Left lung (tissue), 10 donors: ENCODE measurements around the gene TIFAB. TPM values are rescaled to one million over a fixed set of nuclear protein-coding genes. Genes with fewer than 3 reads are reported as not detected.

ENCODE experiments used
- ATAC-seq: fragments of 200-7000 bp; cut with Tn5 transposase; one replicate; pipeline ENCODE4 v1.9.1; 2020; ENCODE audit warnings: moderate library complexity
- DNase-seq, 4 donors: peaks; one replicate each; pipeline ENCODE4 v3.0.0-alpha.2; 2013 to 2020
- H3K27ac ChIP-seq, 2 donors: fragments of 200-600 bp; sonication (generic) in 1 of 2; one replicate each; pipeline versions ENCODE4 v1.5.0 to v1.8.0; 2020 to 2021
- H3K27me3 ChIP-seq, 2 donors: fragments of 200-600 bp; sonication (generic) in 1 of 2; one replicate each; pipeline versions ENCODE4 v1.5.0 to v1.8.0; 2020 to 2021
- H3K36me3 ChIP-seq, 2 donors: fragments of 200-600 bp; sonication (generic) in 1 of 2; one replicate each; pipeline versions ENCODE4 v1.5.0 to v1.8.0; 2020 to 2021
- H3K4me1 ChIP-seq, 2 donors: fragments of 200-600 bp; one replicate each; pipeline ENCODE4 v1.8.0; 2021
- H3K4me3 ChIP-seq, 2 donors: fragments of 200-600 bp; sonication (generic) in 1 of 2; one replicate each; pipeline versions ENCODE4 v1.5.0 to v1.8.0; 2020 to 2021; ENCODE audit warnings: mild to moderate bottlenecking in 1 of 2
- H3K9me3 ChIP-seq, 2 donors: fragments of 200-600 bp; sonication (generic) in 1 of 2; one replicate each; pipeline versions ENCODE4 v1.5.0 to v1.8.0; 2020 to 2021
- CTCF ChIP-seq, 2 donors: fragments of 200-600 bp; sonication (generic) in 1 of 2; IDR thresholded peaks; one replicate each; pipeline versions ENCODE4 v1.5.0 to v1.8.0; 2021; ENCODE audit warnings: antibody characterized with exemption in 2 of 2
- intact Hi-C, 2 donors: fragments of 100-400 bp; cut with DNase I; formaldehyde crosslinking; loops; one replicate each; pipeline versions ENCODE4 v1.11.2 to v1.14.2; 2022
- polyA plus RNA-seq, 6 donors: library from polyadenylated mRNA; unstranded; fragments of 120-200 nt; gene quantifications; one replicate each; pipeline ENCODE4 v1.2.1, GENCODE V29; 2013; ENCODE audit not compliant: insufficient read length in 6 of 6
- total RNA-seq, 2 donors: library from RNA; stranded (reverse); fragmentation: NEBNext Ultra II Directional; extraction: Animal tissue kit (Norgen Biotek cat#: 25700); gene quantifications; one replicate each; pipeline ENCODE4 v1.2.1, GENCODE V29; 2021
- donor health status: DM: no; HTN: yes; CAD: no.
- donor health status: DM: no; HTN: no; CAD: no.

Gene TIFAB
- total and polyA plus RNA-seq, 8 donors = 0.03 to 0.47 (median 0.36) TPM

GRCh38 chr5:135487037-135487395 is 34.9 kb upstream of the TIFAB start:
- ATAC-seq = no peak
- Histone ChIP-seq H3K4me3 (no peak overlapping the region), H3K9me3 (no peaks in the 10 kb centered on the region), H3K36me3 (no peaks in the 10 kb centered on the region), H3K4me1 (peaks cover 18 to 28% of the 10 kb centered on the region in 2 donors), H3K27me3 (peaks cover 56 to 86% of the 10 kb centered on the region in 2 donors), H3K27ac (no peak overlapping the region)
- DNase-seq = no peak
- no peak for TF ChIP-seq CTCF (IDR thresholded peaks at IDR 0.05)
- intact Hi-C loops = no loop called here

GRCh38 chr5:135486131-135487036 is 34.2 kb upstream of the TIFAB start:
- ATAC-seq (no peak), DNase-seq (no peak)
- H3K27me3 ChIP-seq = peaks cover 51 to 81% of the 10 kb centered on the region in 2 donors
- intact Hi-C loops = no loop called here
- no peak for TF ChIP-seq CTCF (IDR thresholded peaks at IDR 0.05)
- no peak overlapping the region for H3K4me3 ChIP-seq
- H3K9me3 ChIP-seq = no peaks in the 10 kb centered on the region
- H3K4me1 ChIP-seq = peaks cover 18 to 25% of the 10 kb centered on the region in 2 donors
- H3K27ac ChIP-seq = no peak overlapping the region
- H3K36me3 ChIP-seq = no peaks in the 10 kb centered on the region

GRCh38 chr5:135484674-135485086 is 32.5 kb upstream of the TIFAB start:
- peaks cover 35 to 81% of the 10 kb centered on the region in 2 donors for H3K27me3 ChIP-seq
- no peaks in the 10 kb centered on the region for H3K9me3 ChIP-seq
- peaks cover 11 to 12% of the 10 kb centered on the region in 2 donors for H3K4me1 ChIP-seq
- H3K27ac ChIP-seq = no peak overlapping the region
- ATAC-seq (peak; percentile 75), DNase-seq (peak in 1 of 4 donors; percentile 49)
- intact Hi-C loops = no loop called here
- H3K4me3 ChIP-seq = no peak overlapping the region
- no peaks in the 10 kb centered on the region for H3K36me3 ChIP-seq
- TF ChIP-seq CTCF (IDR thresholded peaks at IDR 0.05) = no peak

GRCh38 chr5:135483254-135483653 is 31.1 kb upstream of the TIFAB start:
- DNase-seq = no peak
- Histone ChIP-seq H3K36me3 (no peaks in the 10 kb centered on the region), H3K27ac (no peak overlapping the region), H3K4me3 (no peak overlapping the region), H3K4me1 (no peaks in the 10 kb centered on the region), H3K9me3 (no peaks in the 10 kb centered on the region), H3K27me3 (peaks cover 21 to 79% of the 10 kb centered on the region in 2 donors)
- ATAC-seq = no peak
- TF ChIP-seq CTCF (IDR thresholded peaks at IDR 0.05) = no peak
- intact Hi-C loops = no loop called here

- DNase-seq (no peak), ATAC-seq (no peak)
- H3K27ac ChIP-seq = no peak overlapping the region
- intact Hi-C loops = no loop called here
- no peaks in the 10 kb centered on the region for H3K4me1 ChIP-seq
- no peak for TF ChIP-seq CTCF (IDR thresholded peaks at IDR 0.05)
- peaks cover 13 to 77% of the 10 kb centered on the region in 2 donors for H3K27me3 ChIP-seq
- H3K4me3 ChIP-seq = no peak overlapping the region
- H3K36me3 ChIP-seq = no peaks in the 10 kb centered on the region
- no peaks in the 10 kb centered on the region for H3K9me3 ChIP-seq
These were observed 30.3 kb upstream of the TIFAB start for GRCh38 chr5:135482381-135482933.
